Middle frontal gyrus (tissue), 1 donor: ENCODE data around the gene SPAG6.
"Not testable (repeated sequence)": the region's sequence is repeated elsewhere in the genome, so short reads cannot be mapped to it uniquely, and the experiment has no call there.

Experiments
- DNase-seq: peaks from one replicate; pipeline ENCODE4 v3.0.0-alpha.2; 2015; ENCODE audit warnings: low spot score; ENCODE audit errors: extremely low spot score

SPAG6 gene

DNA sequence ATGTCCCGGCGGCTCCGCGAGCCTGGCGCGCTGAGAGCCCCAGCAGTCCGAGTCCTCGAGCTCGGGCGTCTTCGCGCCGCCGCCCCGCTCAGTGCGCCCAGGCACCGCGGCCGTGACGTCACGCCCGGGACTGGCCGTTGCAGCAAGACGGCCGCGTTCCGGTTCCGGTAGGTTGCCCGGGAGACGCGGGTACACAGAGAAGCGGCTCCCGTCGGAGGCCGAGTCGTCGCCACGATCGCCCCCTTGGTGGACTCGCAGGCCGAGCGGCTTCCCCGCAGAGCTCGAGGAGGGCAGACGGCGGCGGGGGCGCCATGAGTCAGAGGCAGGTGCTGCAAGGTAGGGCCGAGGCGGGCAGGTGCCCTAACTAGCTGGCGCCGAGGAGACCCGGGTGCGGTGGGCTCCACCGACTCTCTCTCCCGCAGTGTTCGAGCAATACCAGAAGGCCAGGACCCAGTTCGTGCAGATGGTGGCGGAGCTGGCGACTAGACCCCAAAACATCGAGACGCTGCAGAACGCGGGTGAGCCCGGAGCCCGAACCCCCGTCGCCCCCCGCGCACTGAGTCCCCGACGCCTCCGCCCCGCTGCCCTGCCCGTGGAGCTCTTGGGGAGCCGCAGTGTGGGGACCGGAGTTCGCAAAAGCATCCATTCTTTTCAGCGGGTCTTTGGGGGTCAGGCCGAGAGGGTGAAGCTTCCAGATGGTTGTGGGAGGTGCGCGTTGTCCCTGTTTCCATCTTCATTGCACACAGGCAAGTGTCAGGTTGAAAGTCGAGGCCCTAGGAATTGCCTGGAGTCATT is at the start of gene SPAG6:
TSS of gene SPAG6 (plus strand) at position 196 of the 795 bp plus-strand sequence. CDS start at position 312, 116 bp downstream.
- no peak for DNase-seq

DNA sequence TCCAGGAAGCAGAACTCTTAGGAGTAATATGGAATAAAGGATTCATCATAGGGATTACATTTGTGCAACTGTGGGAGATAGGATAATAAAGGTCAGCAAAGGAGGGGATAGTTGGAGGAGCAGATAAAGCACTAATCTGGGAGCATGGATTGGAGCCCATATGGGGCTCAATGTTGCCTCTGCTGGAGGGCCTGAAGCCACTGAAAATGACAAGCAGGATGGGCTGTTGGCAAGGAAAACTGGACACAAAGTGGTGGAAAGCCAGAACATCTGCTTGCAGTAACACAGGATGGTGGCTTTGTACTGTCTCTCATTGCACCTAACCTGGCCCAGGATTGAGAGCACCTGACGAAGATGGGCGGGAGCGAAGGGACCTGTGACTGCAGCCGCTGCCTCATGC is 44.1 kb upstream of the SPAG6 start:
- DNase-seq = no peak

DNA sequence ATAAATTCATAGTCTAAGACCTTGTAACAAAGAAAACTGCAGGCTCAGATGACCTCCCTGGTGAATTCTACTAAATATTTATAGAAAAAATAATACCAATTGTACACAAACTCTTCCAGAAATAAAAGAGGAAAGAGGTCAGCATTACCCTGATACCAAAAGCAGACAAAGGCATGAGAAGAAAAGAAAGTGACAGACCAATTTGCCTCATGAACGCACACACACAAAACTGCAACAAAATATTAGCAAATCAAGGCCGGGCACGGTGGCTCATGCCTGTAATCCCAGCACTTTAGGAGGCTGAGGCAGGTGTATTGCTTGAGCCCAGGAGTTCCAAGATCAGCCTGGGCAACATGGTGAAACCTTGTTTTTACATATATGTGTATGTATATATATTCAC is 41.8 kb upstream of the SPAG6 start:
- DNase-seq = no peak

DNA sequence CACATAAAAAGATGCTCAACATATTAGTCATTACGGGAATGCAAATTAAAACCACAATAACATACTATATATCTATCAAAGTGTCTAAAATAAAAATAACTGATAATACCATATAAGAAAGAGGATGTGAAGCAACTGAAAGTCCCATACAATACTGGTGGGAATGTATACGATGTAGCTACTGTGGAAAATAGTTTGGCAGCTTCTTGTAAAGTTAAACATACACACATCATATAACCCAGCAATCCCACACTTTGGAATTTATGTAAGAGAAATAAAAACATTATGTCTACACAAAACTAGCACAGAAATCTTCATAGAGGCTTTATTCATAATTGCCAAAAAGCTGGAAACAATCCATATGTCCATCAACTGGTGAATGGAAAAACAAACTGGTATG is 39.6 kb upstream of the SPAG6 start:
- no peak for DNase-seq

DNA sequence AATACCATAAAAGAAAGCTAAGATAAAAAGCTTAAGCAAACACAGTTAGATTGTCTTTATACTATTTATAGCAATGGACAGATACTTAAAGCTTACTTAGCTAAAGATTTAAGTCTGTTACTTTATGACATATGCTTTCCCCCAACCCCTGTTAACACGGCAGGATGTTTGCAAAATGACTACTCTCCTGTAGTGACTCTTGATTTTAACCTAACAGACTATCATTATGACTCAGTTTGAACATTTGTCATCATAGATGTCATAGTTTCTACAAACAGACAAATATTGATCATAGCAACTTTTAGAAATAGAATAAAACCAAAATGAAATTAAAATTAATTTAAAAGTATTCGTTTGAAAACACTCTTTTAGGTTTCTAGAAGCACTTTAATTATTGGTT is 36.9 kb upstream of the SPAG6 start:
- DNase-seq = no peak

DNA sequence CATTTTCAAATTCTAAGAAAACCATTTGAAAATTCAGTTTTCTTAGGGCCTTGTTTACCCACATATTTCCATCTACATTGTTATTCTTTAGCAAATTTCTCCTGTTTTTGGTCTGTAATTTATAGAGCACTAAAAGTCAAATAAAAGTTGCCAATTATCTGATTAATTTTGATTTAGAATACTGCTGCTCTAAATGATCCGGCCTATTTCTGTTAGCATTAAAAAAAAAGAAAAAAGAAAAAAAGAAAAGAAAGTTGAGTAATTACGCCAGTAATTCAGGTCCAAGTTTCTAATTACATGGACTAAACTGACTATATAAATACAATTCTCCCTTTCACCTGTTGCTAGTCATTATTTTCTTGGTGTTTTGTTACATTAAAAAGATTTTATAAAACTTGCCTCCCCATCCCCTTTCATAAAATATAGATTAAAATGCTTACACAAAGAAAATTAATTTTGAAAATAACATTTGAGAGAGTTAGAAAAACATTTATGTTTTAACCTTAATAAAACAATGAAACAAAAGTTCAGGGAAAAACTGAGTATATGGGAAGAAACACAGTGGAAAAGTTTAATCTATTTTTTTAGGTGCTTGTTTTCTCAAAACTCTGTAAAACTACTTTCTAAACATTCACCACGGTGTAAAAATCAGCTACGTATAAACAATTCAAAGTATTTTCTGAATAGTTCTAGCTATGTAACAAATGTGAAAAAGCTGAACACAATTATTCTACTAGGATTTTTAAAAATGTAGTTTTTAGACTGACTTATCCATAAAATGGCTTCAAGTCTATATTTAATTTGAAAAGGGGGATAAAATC is 35.9 kb upstream of the SPAG6 start:
- no peak for DNase-seq

DNA sequence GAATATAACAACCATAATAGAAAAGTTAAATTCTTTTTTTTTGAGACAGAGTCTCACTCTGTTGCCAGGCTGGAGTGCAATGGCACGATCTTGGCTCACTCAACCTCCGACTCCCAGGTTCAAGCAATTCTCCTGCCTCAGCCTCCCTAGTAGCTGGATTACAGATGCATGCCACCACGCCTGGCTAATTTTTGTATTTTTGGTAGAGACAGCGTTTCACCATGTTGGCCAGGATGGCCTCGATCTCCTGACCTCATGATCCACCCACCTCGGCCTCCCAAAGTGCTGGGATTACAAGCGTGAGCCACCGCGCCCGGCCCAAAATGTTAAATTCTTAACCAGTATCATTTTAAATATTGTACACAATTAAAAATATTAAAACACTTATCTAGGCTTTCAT is 35.3 kb upstream of the SPAG6 start:
- DNase-seq = not testable (repeated sequence)

DNA sequence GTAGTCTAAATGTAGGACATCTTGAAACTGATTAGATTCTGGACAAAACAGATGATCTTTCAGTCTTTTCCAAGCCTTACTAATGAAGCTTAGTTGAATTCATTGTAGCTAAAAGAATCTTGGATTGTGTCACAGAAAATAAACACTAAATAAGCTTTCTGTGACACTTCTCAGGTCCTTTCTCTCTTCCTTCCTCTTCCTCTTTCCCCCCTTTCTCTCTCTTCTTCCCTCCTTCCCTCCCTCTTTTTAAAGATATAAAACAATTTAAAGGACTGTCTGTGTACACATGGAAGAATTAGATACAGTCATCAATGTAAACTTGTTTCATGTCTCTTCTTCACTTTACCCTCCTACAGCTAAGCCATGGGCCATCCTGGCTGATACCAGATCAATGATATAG is 34.4 kb upstream of the SPAG6 start:
- DNase-seq = no peak

DNA sequence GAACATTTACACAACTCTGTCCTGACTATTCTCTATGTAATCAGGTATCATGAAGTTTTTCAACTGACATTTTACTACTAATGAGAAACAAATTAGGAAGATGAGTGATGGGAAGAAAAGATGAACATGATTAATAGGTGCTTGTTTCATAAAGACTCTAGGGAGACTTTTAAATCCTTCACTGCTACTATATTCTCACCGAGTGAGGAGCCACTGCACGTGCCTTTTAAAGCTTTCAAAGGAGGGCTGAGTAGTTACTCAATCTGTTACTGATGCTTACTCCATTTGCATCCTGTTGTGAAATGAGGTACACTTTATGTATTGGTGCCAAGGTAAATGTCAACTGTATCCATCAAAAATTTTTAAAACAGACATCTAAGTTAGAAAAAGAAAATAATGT is 30.4 kb upstream of the SPAG6 start:
- DNase-seq = no peak

DNA sequence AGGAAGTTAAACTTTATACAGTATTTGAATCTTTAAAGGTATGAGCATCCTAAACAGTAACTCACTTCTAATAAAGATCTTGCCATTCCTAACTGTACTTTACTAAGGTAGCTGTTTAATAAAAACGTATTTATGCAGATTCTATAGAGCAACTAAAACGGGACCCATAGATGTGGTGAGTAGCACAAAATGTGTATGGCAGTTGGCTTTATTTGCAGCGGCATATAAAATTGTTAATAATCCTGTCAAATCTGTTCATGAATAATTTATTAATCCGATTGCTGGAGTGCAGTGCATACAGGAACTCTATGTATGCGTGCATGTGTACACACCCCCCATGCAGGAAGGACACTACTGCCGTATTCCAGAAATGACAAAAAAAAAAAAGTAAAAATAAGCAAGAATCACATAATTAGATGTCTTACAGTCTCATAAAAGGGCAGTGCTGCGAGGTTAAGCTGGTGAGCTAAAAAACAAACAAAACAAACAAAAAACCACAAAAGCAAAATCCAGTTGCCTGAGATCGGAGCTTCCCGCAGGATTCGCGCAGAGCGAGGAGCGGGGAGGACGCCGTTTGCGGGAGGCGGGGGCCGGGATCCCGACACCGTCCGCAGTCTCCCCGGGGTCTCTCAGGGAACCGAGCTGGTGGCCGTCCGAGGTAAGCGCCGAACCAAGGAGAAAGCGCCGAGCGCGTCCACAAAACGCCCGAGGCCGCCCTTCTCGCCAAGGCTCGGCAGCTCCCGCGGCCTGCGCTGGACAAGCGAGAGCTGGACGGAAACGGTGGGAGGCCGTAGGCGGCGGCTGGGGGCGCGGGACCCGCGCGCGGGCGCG is 29.6 kb upstream of the SPAG6 start:
- DNase-seq = no peak

DNA sequence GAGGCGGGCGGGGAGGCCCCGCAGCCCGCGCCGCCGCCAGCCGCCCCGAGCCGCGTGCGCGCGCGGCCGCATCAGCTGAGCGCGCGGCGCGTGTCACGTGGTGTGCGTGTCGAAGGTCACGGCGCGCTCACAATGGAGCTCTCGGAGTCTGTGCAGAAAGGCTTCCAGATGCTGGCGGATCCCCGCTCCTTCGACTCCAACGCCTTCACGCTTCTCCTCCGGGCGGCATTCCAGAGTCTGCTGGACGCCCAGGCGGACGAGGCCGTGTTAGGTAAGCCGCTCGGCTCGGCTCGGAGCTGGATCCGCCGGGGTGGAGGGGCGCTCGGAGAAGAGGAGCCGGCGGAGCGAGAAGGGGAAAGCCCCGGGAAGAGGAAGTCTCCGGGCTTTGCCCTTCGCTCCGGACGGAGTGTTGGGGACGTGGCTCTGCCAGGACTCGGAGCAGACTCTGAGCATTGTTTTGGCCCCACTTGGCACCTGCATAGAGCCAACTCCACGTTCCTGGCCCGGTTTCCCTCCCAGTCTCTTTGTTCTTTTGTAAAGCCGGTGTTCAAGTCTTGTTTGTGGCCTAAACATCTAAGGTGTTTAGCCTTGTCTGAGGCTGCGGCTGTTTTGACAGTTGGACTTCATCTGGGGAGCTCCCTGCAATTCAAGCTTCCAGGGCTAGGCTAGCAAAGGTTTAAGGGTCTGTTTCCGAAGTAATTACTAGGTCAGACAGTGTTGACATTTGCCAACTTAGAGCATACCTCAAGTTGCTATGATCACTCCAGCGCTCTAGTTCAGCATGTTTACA is 28.8 kb upstream of the SPAG6 start, which contains the start of gene COMMD3:
TSS of gene COMMD3 (plus strand) at position 103 of the 790 bp plus-strand sequence. CDS start at position 133, 30 bp downstream.
- peak; percentile 81 for DNase-seq

DNA sequence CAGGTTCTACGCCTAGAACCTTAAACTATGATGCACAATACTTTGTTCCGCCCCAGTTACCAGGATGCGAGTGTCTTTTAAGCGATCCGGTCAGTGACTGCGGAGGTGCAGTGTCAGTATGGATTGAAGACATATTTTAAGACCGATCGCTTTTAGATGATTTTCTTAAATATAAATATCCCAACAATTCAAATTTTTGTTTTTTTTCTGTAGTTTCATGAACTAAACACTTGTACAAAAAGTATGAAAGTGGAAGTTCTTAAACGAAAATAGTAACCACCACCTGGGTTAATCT is 28.3 kb upstream of the SPAG6 start:
- no peak for DNase-seq

DNA sequence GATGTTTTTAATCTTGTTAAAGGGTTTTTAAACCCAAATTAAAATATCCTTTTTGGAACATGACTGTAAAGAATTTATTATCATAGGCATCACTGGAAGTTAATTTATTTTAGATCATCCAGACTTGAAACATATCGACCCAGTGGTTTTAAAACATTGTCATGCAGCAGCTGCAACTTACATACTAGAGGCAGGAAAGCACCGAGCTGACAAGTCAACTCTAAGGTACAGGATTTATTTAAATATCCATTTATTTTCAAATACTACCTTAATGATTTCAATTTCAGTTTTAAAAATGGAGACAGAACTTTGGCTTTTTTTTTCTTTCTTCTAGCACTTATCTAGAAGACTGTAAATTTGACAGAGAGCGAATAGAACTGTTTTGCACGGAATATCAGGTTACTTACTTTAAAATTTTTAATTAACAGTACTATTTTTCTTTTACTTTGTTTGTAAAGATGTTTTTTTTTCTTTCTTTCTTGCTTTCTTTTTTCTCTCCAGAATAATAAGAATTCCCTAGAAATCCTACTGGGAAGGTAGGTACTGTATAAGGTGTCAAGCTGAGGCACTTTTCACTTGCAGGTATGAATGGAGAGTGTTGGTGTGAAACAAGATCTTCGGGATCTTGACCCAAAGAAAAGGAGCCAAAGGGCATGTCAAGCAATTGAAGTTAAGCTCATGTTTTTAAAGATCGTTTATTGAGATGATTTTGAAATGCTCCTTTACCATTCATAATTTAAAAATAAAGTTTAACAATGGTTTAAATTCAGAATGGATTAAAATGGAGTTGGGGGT is 27.3 kb upstream of the SPAG6 start:
- DNase-seq = no peak

DNA sequence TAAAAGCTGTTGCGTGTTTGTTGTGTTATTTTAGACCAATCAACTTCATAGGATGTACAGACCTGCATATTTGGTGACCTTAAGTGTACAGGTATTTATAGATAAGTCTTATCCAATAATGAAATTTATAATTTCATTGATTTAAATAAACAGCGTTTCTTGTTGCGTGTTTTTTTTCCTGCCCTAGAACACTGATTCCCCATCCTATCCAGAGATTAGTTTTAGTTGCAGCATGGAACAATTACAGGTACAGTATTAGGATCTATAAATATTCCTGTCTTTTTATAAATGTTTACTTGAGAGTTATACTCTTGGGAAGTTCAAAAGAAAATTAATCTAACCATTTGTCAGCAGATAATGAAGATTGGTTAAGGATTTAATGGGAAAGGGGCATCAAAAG is 26.5 kb upstream of the SPAG6 start:
- no peak for DNase-seq

DNA sequence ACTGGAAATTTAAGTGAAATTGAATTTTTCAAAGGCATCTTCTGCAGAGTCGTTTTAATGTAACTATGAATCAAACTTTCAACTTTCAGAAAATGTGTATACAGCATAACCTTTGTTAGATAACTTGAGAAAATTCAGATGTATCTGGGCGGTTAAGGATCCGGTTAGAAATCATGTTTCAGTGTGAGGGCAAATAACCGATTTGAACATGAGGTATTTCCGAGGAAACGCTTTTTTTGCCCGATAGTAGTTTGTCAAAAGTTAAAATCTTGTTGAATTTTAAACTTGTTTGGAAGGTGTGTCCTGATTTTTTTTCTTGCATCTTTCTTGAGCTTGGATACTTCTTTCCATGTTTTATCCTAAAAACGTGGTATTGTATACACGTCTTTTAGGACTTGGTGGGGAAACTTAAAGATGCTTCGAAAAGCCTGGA is 25.7 kb upstream of the SPAG6 start:
- DNase-seq = no peak

DNA sequence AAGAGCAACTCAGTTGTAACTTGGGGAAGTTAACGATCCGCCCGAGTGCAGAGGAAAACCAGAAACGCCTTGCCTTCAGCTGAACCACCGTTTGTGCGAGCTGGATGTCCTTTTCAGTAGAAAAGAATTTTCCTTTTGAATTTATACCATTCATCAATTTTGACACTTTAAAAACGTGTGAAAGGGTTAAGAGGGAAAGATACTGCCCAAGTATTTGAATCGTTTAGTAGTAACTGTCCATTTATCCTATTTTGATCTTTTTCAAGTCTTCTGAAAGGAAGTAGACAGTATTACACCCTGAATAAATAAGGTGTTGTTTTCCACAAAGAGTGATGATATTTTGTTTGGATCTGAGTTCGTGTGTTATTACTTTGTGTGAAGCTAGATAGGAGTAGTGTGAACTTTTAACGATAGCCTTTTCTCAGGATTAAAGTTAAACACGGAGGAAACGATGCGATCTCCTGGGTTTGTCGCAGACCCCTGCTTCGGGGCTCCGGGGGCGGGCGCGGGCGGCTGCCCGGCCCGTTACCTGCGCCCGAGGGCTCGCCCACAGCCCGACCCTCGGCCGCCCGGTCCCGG is 25.2 kb upstream of the SPAG6 start:
- DNase-seq = no peak

DNA sequence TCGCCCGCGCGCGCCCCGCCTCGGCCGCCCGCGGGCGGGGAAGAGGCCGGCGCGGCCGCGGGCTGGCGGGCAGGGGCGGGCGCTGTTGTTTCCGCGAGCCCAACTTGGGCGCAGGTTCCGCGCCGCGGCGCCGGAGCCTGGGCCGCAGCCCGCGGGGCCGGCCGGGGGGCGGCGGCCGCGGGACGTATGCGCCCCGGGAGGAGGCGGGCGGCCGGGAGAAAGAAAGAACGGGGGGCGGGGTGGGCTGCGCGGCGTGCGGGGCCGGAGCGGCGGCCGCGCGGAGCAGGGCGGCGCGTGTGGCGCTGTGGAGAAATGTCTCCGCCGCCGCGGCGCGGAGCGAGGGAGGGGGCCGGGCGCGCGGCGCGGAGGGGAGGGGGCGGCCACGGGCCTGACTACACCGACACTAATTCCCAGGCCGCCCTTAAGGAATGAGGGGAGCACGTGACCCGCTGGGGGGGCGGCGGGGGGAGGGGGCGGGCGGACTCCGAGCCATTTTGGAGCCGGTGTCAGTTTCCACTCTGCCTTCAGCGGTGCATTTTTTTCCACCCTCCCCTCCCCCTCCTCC is 24.6 kb upstream of the SPAG6 start, which contains the start of gene BMI1:
TSS of gene BMI1 (plus strand) at position 509 of the 565 bp plus-strand sequence. CDS start 5,351 bp downstream, outside the sequence.
- no peak for DNase-seq

DNA sequence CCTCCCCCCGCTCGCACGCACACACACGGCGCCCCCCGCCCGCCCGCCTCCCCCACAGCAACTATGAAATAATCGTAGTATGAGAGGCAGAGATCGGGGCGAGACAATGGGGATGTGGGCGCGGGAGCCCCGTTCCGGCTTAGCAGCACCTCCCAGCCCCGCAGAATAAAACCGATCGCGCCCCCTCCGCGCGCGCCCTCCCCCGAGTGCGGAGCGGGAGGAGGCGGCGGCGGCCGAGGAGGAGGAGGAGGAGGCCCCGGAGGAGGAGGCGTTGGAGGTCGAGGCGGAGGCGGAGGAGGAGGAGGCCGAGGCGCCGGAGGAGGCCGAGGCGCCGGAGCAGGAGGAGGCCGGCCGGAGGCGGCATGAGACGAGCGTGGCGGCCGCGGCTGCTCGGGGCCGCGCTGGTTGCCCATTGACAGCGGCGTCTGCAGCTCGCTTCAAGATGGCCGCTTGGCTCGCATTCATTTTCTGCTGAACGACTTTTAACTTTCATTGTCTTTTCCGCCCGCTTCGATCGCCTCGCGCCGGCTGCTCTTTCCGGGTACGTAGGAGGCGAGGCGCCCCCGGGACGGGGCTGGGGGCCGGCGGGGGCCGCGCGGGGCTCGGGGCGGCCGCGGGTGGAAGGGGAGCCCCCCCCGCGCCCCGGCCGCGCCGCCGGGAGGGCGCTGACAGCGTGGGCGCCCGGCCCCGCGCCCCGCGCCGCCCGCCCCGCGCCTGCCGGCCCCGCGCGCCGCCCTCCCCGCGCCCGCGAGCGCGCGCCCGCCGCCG is 24.0 kb upstream of the SPAG6 start:
- DNase-seq = no peak
